Measurements from ENCODE around the gene BOD1L1.

The BOD1L1 gene

DNA sequence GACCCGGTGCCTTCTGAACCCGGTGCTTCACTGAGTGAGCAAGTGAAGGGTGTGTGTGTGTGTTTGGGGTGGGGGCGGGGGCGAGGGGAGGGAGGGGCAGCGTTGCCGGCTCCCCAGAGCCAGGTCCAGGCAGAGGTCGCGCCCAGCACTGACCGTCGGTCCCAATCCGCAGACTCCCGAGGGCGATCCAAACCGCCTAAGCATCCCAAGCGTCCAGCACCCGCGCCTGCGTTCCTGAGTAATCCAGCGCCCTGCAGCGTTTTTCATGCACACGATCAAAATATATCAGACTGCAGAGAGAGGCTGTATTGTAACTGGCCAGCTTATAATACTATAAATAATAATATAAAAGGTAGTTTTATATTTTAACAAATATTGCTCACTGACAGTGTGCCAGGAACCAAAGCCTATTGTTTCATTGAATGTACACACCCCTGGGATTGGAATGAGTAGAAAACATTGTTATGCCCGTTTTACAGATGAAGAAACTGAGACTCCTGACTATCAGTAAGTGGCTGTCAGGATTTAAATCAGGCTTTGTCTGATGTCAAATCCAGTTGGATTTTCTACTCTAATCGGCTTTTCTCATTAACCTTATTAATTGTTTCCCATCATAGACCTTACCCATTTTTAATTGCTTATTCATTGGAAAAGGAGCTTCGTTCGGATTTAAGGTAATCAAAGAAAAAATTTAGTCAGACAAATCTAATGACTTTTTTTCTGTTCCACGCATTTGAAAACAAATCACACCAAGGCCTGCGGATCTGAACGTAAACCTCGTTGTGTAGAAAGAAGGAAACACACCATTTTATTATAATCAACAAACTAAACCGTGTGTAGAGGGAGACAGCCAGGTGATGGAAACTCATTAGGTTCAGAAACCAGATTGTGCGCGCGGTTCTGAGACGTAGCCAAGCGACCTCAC, 79.2 kb downstream of the BOD1L1 start:
- no peak overlapping the region for H3K4me3 ChIP-seq (ENCODE audit: control insufficient read depth, low read depth, low read length)

DNA sequence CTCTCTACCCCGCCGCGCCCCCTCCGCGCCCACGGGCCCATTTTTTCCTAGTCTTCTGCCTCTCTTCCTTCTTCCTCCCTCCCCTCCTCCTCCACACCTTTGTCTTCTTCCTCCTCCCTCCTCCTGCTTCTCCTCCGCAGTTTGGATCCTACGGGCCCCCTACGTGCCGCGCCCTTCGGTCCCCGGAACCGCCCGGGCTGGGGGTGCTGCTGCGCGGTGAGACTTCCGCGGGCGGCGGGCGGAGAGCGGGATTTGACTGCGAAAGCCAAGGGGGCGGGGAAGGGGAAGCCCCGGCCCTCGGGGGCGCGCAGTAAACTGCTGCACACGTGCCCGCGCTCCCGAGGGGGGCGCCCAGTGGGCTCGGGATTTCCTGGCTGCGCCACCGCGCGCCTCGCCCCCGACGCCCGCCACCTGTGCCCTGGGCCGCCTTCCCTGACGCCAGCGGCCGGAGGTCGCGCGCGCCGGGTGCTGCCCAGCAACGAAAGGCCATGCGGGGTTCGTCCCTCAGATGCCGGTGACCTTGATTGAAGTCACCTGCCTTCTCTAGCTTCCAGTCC, 80.0 kb downstream of the BOD1L1 start:
- TF ChIP-seq, protein P1, sequence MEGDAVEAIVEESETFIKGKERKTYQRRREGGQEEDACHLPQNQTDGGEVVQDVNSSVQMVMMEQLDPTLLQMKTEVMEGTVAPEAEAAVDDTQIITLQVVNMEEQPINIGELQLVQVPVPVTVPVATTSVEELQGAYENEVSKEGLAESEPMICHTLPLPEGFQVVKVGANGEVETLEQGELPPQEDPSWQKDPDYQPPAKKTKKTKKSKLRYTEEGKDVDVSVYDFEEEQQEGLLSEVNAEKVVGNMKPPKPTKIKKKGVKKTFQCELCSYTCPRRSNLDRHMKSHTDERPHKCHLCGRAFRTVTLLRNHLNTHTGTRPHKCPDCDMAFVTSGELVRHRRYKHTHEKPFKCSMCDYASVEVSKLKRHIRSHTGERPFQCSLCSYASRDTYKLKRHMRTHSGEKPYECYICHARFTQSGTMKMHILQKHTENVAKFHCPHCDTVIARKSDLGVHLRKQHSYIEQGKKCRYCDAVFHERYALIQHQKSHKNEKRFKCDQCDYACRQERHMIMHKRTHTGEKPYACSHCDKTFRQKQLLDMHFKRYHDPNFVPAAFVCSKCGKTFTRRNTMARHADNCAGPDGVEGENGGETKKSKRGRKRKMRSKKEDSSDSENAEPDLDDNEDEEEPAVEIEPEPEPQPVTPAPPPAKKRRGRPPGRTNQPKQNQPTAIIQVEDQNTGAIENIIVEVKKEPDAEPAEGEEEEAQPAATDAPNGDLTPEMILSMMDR (conservative IDR thresholded peaks at IDR 0.05; ENCODE audit: control insufficient read depth, insufficient read depth, low read depth, low read length), result no peak
- no peak for DNase-seq (ENCODE audit: low read depth)
- H3K4me3 ChIP-seq (ENCODE audit: control insufficient read depth, low read depth, low read length), result no peak overlapping the region

More for the DNA sequence above, 79.2 kb downstream of the BOD1L1 start:
- TF ChIP-seq, protein P1 (conservative IDR thresholded peaks at IDR 0.05; ENCODE audit: control insufficient read depth, insufficient read depth, low read depth, low read length), result no peak
- DNase-seq (ENCODE audit: low read depth), result no peak

DNA sequence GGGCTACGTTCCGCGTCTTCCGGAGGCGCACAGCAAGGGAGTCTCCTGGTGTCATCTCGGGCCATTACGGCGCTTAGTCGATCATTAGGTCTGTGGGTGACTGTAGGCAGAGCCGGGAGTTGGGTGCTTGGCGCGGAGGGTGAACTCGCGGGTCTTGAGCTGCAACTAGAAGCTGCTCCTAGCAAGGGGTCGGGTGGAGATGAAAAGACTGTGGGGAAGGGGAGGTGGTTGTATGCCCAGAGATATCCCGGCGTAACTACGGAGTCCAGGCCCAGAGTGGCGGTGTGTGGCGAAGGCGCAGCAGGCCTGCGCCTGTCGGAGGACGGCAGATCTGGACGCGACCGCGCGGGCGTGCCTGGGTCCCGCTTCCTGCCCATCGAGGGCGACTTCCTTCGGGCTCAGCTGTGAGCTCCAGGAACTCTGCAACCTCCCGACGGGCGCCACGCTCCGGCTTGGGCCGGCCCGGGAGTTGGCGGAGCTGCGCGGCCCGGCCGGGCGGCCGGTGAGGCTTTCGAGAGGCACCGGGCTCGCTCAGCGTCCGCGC, 80.5 kb downstream of the BOD1L1 start:
- H3K4me3 ChIP-seq (ENCODE audit: control insufficient read depth, low read depth, low read length), result no peak overlapping the region
- TF ChIP-seq, protein P1 (conservative IDR thresholded peaks at IDR 0.05; ENCODE audit: control insufficient read depth, insufficient read depth, low read depth, low read length), result no peak
- DNase-seq (ENCODE audit: low read depth), result no peak

DNA sequence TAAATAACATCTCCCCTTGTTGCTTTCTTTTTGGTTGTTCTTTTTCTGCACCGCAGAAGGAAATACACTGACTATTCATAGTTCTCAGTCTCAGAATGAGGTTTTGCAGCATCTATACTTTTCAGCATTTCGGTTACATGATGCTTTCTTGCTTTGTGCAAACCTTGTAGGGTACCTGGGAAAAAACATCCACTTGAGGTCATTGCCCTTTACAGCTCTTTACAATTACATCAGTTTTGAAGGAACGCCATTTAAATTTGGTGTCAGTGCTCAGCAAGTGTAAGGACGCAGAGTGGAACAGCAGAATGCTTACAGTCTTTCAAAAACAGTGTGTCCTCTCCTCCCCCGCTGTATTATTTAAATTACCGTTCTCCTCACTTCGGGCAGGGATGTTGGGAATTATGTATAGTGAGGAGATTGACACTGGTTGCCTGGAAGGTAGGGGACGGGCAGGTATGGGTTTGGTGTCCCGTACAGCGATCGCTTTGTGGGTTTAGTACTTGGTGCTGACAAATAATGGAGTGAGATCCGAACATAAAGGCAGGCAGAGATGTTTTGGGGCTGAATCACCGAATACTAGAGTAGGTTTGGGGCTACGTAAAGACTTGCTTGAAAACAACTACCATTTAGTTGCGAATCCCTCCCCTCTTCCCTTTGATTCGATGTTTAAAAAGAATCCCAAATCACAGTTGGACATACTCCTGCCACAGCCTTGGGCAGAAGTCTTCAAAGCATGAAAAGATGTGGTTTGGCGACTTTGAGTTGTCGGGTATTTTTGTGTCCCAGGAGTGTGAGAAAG, 81.2 kb downstream of the BOD1L1 start:
- no peak for DNase-seq (ENCODE audit: low read depth)
- TF ChIP-seq, protein P1 (conservative IDR thresholded peaks at IDR 0.05; ENCODE audit: control insufficient read depth, insufficient read depth, low read depth, low read length), result no peak
- no peak overlapping the region for H3K4me3 ChIP-seq (ENCODE audit: control insufficient read depth, low read depth, low read length)

DNA sequence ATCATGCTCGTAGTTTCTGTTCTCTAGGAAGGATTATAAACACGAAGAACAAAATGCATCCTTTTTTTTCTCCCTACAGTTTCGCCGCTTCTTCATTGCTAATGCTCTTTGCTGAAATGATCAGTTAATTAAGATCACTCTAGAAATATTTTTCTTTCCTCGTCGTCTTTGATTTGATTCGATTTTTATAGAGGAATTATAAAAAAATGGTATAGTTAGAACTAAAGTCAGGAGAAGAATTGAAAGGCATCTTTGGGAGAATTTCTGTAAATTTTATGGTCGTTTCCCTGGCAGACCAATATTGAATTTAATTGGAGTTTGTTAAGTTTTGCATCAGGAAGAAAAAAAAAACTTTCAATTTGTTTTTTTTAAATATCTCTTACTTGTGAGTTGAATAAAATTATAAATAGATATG, 82.1 kb downstream of the BOD1L1 start:
- DNase-seq (ENCODE audit: low read depth), result no peak
- no peak overlapping the region for H3K4me3 ChIP-seq (ENCODE audit: control insufficient read depth, low read depth, low read length)
- TF ChIP-seq, protein P1 (conservative IDR thresholded peaks at IDR 0.05; ENCODE audit: control insufficient read depth, insufficient read depth, low read depth, low read length), result no peak
